ENCODE data around the gene SPAAR. TPM values are rescaled to one million over a fixed set of nuclear protein-coding genes. Genes with fewer than 3 reads are reported as not detected.
A peak's percentile ranks its signal among the peaks of the same experiment; 100 is the strongest.

Gene SPAAR
- total and polyA plus RNA-seq, 9 of the 15 experiments (the other 6 are each of a cell fraction or from before 2014, with no cell fraction given) = not detected

DNA sequence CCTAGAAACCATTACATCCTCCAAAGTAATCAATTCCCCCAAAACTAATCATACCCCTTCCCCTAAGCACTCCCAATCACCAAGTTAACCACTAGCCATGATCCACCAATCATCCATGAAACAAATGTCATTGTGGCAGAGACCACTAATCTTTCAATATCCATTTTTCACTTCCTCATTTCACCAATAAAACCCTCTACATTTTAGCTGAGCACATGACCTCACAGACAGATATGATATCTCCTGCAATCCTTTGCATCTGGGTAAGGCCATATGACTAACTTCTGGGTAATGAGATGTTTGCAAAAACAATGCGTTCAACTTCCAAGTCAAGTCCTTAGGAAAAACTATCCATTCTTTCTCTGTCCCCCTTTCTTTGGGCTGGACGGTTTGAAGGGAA lies 27.9 kb downstream of the SPAAR start (continued):
- TF ChIP-seq, protein P1, sequence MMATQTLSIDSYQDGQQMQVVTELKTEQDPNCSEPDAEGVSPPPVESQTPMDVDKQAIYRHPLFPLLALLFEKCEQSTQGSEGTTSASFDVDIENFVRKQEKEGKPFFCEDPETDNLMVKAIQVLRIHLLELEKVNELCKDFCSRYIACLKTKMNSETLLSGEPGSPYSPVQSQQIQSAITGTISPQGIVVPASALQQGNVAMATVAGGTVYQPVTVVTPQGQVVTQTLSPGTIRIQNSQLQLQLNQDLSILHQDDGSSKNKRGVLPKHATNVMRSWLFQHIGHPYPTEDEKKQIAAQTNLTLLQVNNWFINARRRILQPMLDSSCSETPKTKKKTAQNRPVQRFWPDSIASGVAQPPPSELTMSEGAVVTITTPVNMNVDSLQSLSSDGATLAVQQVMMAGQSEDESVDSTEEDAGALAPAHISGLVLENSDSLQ (IDR thresholded peaks at IDR 0.05) = 0 out of 2 replicates have a peak, but pooled peaks have one; percentile 8
- no peak for TF ChIP-seq ZNF586 (CRISPR knock-in tag; conservative IDR thresholded peaks at IDR 0.05)
- TF ChIP-seq, protein P2, sequence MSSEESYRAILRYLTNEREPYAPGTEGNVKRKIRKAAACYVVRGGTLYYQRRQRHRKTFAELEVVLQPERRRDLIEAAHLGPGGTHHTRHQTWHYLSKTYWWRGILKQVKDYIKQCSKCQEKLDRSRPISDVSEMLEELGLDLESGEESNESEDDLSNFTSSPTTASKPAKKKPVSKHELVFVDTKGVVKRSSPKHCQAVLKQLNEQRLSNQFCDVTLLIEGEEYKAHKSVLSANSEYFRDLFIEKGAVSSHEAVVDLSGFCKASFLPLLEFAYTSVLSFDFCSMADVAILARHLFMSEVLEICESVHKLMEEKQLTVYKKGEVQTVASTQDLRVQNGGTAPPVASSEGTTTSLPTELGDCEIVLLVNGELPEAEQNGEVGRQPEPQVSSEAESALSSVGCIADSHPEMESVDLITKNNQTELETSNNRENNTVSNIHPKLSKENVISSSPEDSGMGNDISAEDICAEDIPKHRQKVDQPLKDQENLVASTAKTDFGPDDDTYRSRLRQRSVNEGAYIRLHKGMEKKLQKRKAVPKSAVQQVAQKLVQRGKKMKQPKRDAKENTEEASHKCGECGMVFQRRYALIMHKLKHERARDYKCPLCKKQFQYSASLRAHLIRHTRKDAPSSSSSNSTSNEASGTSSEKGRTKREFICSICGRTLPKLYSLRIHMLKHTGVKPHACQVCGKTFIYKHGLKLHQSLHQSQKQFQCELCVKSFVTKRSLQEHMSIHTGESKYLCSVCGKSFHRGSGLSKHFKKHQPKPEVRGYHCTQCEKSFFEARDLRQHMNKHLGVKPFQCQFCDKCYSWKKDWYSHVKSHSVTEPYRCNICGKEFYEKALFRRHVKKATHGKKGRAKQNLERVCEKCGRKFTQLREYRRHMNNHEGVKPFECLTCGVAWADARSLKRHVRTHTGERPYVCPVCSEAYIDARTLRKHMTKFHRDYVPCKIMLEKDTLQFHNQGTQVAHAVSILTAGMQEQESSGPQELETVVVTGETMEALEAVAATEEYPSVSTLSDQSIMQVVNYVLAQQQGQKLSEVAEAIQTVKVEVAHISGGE (CRISPR knock-in tag; IDR thresholded peaks at IDR 0.05) = no peak
- TF ChIP-seq DPF2 (IDR thresholded peaks at IDR 0.05) = 0 out of 2 replicates have a peak, but pooled peaks have one; percentile 12
- 0 out of 2 replicates have a peak, but pooled peaks have one; percentile 29 for TF ChIP-seq ZNF766 (CRISPR knock-in tag; conservative IDR thresholded peaks at IDR 0.05)

Measured in K562 (cell line).